CD4-positive, alpha-beta T cell treated with Interleukin-10 for 1 hour (primary cell): ENCODE data around the gene DNM3.

Experiments used
- DNase-seq: peaks from one replicate; pipeline ENCODE4 v3.0.0-alpha.2; 2020

The DNM3 gene

DNA sequence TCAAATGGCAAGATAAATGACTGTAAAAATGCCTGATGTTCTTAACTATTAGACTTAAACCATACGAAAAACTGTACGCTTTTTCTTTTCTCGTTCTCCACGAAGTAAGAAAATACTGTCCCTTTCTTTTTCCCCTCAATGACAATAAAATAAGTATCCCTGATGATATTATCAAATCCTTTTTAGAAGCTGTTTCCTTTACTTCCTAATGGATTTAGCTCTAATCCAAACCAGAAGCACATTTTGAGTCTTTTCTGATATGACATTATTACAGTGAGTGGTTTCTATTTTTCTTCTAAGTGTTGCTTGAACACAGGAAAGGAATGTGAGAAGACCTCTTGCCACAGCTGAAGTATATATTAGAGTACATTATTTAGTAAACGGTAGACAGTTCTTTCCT lies 32.4 kb downstream of the DNM3 start:
- no peak for DNase-seq

DNA sequence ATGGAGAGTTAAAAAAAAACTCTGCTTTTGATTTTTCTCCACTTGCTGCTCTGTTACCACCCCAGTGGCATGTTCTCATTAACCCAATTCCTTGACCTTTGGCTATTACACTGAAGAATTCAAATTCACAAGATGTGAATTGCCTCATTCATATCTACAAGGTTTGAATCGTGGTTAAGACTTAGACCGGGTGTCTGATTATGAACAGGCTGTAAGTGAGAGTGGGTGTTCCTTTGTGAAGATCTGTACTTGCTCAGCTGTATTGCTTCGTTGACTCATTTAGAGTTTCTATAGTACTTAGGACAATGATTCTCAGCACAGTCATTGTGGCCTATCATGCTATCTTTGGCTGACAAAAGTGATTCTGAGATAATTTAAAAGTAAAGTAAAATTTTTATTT lies 36.4 kb downstream of the DNM3 start:
- no peak for DNase-seq

DNA sequence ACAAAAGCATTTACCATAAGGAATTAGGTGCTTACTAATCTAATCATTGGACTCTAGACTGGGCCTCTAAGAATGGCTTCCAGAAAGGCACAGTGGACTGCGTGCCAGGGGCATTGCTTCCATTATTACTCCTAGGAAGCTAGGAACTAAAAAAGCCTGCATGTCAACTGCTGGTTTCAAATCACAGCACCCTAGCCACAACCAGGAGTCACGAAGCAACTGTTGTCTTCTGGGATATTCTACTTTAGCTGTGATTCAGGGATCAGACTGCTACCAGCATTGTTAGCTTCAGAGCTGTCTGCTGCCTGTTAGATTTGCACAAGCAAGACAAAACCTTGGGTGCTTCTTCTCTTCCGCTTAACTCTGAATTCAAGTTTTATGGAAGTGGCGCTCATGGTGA lies 38.3 kb downstream of the DNM3 start:
- DNase-seq = no peak

DNA sequence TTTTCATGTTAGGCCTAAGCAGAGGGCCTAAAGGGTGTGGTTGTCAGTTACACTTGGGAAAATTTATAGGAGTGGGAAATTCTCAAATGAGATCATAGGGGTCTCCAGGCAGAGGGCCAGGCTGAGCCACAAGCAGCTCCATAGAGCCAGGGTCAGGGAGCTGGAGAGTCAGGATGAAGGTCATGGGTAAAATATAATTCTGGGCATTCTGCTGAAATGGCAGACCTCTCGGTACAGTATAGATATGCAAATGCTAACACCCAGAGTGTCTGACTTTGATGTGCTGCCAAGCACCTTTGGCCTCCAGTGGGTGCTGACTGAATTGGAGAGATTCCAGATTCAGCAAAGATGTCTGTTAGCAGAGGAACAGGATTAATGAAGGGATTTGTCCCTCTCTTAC lies 40.1 kb downstream of the DNM3 start:
- no peak for DNase-seq

DNA sequence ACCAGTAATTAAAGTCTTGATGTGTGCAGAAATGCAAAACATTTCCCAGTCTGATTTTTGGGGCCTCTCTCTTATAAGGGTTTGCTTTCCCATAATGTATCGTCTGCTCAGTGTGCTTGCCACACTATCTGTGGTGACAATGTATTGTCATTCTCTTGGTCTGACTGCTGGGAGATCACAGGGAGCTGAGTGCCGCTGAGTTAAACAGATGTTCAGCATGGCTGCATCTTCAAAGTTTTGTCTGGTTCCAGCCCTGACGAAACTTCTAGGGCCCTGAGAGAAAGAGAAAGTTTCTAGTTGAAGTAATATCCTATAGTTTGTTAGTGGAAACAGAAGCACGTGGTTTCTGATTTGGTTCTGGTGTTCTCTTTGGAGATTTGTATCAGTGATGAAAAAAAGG lies 42.6 kb downstream of the DNM3 start:
- no peak for DNase-seq

DNA sequence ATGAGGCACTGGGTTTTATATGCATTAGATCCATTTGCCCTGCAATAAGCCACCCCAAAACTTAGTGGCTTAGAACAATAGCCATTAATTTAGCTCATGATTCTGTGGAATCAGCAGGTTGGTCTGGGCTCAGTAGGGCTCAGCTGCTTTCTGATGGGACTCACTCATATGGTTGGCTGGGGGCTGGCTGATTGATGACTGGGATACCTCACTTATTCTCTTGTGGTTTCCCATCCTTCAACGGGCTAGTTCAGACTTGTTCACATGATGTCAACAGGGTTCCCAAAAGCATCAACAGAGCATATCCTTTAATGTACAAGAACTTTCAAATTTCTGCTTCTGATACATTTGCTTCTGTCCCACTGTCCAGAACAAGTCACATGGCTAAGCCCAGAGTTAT lies 43.2 kb downstream of the DNM3 start:
- DNase-seq = no peak

DNA sequence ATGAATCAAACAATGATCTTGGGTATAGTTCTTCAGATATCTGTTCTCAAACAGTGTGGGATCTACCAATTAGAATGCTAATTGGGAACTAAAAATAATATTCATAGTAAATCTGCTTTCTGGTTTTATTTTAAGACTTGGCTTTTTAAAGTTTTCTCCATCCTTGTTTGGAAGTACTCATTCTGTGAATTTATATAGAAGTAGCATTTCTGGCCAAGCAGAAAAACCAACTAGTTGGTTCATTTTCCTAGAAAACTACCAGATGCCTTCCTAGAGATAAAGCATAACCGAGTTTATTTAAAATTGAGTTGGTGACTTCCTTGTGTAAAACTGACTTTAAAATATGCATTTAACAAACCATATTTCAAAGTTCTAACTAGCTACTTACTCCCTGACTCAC lies 48.8 kb downstream of the DNM3 start:
- no peak for DNase-seq

DNA sequence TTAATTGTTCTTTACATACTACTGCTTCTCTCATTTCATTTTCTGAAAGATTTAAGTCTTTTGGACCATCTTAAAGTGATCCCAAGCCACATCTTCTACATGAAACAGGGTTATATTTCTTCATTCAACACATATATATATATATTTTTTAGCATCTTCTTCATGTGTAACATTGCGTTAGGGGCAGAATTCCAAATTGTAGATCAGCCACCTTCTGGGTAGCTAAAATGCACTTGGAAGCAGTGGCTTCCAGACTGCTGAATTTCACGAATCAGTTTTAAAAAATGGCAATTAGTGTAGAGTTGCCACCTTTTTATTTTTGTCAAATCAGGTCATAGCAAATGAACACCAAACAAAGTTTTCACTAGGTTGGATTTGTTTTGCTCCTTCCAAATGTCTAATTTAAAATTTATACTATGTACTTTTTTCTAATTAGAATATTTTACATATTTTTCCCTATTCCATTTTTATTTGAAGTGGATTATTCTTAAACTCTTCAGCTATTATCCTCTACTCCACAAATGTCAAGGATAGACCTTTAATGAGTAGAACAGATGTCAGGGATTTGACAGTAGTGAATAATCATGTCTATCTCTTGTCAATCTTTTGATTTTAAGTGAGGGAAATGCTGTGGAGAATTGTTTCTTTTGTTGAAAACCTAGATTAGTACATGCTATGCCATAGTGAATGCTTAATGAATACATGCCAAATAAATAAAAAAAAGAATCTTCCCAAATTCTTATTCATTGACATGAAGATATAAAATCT lies 55.8 kb downstream of the DNM3 start:
- DNase-seq = no peak

DNA sequence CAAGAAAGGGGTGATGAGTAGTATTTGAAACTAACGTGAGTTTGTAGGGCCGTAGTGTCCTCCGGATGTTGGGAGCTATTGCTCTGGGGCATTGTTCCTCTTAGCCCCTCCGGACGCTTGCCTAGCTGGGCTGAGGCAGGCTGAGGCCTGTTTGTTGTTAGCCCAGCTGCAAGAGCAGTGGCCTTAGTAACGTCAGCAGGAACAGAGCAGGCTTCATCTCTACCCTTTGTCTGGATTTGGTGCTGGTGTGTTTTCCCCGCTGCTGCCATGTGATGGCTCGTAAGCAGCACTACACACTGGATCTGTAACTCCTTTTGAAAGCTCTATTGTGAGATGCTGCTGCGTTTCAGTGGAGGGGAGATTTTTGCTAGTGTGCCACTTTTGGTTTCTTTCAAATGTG lies 57.6 kb downstream of the DNM3 start:
- no peak for DNase-seq

DNA sequence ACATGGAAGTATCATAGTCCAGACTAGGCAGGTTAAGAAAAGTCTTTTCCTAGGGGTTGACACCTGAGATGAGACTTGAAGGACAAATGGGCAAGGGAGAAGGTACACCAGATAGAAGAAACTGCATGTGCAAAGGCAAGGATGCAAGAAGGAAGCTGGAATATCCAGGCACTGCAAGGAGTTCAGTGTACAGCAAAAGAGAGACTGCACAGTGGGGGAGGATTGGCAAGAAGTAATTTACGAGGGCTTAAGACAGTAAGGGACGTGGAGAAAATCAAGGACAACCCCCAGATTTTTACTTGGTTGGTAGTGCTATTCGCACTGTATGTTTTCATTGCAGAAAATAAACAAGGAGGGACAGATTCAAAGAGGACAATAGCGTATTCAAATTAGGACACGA lies 58.5 kb downstream of the DNM3 start:
- DNase-seq = no peak

DNA sequence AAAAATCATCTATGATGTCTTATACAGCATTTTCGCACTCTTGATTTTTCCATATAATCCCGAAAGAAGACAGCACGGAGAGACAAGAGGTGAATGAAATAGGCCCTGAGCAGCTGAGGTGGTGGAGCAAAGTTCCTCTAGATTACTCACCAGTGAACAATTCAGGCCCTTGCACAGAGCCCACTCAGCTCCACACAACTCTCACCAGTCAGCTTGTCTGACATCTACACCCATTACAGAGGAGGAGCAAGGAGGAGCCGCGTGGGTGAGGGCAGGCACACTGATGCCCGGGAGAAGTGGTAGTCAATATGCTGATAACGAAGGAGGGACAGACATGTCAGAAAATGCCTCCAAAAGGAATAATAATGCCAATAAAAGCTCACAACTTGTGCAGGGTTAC lies 59.9 kb downstream of the DNM3 start:
- DNase-seq = no peak

DNA sequence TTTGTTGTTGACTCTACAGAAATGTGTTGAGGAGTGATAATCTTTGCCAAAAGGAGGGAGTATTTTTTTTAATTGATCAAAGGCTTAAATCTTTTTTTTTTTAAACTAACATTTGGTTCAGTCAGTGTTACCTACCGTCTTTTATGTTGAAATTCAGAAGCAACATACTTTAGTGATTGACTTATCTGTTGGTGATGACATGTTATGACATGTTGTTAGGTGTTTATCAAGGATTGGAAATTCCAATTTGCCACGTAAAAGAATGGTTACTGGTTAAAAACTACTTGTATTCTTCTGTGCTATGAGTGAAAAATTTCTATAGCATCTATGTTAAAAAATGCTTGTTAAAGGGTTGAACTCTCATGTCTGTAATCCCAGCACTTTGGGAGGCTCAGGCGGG lies 61.2 kb downstream of the DNM3 start:
- no peak for DNase-seq

DNA sequence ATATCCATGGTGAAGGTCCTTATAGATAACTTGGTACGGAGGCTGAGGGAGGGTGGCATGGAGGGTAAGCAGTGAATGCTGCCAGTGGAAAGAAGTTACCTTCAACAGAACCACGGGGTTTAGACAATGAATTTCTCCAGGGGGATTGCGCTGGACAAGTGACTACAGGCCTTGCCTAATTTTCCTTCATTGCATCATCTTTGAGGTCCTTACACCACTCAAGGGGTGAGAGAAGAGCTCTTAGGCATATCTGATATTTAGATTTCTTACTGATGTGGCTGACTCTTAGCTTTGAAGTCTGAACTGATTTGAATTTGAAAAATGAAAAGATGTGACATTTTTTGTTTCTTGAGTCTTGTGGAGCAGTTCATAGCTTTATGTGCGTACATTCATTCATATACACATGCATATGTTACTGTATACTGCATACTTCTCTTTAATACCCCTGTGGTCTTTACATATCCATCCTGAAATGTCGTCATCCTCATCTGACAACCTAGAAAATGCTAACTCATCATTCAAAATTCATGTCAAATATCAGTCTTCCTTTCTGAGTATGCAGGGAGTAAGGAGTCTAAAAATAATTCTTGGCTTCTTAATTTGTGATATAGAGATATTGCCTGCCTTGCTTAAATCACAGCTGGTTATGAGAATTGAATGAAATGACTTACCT lies 63.6 kb downstream of the DNM3 start:
- no peak for DNase-seq

DNA sequence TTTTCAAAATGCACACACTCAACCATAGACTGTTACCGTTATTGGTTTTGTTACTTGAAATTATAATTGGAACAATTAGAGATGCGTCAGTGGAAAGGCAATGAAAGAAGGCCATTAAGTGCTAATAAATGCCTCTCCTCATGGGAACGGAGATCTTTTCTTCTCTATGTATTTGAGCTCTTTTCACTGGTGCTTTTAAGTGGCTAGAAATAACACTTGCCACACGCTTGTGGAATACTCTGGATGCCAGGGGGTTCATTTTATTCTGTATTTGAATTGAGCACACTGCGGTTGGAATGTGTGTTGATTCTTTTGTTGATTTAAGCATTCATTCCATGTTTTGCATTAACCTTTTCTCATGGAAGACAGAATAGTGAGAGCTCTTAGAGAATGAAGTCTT lies 68.4 kb downstream of the DNM3 start:
- no peak for DNase-seq

DNA sequence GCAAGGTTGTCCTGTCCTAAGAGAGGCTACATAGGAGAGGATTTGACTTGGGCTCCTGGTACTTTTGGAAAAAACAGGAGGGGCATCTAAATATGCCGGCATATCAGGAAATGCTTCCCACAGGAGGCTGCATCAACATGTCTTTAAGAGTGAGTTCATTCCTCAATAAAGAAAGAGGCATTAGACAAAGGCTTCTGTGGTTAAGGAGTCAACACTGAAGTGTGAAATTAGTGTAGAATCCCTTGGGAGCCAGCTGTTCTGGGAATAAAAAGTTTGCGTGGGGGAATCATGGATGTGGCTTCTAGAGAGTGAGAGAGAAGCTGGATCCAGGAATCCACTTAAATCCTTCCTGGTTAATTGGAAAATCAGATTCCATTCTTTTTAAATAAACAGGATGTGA lies 69.5 kb downstream of the DNM3 start:
- DNase-seq = no peak

DNA sequence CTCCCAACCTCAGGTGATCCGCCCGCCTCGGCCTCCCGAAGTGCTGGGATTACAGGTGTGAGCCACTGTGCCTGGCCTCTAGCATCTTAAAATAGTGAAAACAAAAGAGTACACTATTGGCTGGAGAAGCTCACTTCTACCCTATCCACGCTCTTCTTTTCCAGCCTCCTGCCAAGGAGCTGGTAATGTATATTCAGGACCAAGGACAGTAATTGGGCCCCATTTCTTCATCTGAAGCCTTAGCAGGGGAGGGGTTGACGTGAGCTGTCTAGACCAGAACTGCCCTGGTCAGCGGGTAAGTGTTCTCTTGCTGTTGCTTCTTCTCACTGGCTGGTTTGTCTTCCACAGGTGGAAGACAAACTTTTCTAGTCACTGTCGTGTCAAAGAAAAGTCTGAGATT lies 70.2 kb downstream of the DNM3 start:
- DNase-seq = no peak

DNA sequence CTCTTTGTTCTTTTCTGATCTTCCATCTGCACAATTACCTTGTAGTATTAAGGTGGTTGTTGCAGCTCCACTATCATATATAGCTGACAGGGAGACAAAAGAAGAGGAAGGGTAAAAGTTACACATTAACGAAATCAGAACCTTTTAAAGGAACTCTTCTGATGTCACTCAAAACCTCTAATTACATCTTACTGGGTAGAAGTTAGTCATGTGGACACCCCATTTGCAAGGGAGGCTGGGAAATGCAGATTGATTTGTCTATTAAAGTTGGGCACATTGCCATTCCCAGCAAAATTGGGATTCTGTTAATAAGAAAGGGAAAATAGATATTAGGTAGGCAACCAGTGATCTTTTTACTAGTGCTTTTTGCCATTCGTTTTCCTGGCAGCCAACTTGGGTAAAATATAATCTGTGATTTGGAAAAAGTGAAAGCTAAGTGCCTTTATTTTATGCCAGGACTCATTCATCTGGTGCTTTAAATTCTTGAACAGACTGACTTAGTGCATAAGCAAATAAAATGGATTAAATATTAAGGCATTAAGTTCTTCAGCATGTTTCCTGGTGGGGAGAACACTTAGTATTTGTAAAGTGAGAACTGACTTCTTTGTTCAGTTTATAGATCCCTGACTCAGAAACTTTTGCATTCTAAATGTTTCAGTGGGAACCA lies 71.3 kb downstream of the DNM3 start:
- no peak for DNase-seq

DNA sequence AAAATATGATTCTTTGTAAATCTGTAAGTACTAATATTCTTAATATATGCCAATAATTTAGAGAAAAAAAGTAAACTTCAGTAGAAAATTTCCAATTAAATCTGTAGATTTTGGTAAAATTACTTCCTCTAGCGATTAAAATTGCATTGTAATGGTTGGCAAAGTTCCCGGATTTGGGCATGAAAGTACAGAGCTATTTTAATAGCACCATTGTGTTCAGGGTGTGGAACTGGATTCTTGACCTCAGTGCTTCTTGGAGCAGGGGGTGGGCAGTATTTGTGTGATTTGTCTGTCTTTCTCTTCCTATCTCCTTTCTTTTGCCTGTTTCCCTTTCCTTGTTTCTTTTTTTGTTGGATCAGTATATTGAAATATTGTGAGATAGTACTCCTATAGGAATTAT lies 72.1 kb downstream of the DNM3 start:
- no peak for DNase-seq

DNA sequence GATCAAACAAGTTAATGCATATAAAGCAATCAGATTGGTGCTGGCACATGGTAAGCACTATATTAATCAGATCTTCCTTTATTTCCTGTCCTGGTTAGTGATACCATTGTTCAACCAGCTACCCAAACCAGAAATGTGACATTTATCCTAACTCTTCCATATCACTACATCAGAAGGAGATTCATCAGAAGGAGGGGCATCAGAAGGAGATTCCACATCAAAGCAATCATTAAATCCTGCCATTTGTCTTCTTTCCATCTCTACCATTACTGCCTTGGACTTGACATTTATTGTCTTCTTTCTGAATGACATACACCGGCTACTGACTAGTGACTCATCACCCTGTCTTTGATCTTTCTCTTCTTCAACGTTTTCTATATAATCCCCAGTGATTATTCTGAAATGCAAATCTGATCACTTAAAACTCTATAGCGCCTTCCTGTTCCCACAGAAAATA lies 75.0 kb downstream of the DNM3 start:
- DNase-seq = no peak

DNA sequence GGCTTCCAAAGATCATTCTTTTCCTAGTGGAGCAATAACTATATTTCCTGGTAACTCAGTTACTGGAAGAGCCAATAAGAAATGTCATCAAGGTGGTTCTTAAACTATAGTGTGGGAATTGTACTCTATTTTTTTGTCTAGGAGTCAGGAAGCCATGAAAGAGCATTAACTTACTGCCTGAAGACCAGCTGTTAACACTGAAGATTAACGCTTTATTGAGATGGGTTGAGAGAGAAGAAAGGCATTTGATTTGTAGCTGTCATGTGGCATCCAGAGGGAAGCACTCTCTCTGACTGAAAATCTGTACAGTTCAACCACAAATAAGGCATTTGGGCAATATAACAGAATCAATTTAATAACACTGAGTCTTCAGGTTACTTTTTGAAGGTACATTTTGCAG lies 76.0 kb downstream of the DNM3 start:
- no peak for DNase-seq

DNA sequence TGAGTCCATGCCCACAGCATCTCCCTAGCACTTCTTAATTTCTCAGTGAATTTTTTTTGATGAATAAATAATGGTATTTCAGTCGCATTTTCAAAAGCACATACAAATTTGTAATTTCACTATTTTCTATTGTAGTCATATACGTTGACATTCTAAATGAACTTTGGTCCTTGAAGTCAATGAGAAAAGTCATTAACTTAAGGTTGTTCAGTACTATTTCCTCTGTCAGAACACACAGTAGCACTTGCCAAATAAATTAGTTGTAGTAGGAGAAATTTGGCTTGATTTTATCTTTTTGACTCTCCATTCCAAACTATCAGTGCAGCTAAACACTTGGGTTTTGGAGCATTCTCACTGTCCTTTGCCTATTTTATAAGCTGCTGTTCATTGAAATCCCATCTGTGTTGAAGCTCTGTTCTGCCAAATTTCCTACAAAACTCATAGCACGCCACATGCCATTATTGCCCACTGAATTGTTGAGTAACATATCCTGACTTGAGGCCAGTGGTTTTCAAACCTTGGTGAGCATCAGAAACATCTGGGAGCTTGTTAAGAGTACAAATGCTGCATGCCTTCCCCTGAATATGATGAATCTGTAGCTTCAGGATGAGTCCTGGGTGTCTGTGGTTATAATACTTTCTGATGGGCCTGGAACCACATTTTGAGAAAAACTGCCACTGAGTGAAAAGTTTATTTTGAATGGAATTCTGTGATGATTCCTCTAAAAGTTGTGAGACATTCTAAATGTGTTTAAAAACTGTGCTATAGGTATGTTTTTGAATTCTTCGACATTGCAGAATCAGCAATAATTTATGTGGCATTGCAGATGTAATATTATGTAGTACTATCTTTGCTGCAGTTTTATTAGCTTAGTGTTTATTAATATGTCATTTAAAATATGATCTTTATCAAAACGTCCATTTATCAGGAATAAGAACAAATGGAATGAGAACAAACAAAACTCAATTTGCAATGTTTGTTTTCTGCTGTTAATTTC lies 78.9 kb downstream of the DNM3 start:
- no peak for DNase-seq

DNA sequence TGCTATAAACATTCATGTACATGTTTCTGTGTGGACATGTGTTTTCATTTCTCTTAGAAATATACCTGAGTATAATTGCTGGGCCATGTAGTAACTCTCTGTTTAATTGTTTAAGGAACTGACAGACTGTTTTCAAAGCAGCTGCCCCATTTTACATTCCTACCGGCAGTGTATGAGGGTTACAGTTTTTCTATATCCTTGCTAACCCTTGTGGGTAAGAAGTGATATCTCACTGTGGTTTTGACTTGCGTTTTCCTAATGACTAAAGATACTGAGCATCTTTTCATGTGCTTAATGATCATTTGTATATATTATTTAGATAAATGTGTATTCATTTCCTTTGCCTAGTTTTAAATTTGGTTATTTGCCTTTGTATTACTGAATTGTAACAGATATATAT lies 81.7 kb downstream of the DNM3 start:
- DNase-seq = no peak

DNA sequence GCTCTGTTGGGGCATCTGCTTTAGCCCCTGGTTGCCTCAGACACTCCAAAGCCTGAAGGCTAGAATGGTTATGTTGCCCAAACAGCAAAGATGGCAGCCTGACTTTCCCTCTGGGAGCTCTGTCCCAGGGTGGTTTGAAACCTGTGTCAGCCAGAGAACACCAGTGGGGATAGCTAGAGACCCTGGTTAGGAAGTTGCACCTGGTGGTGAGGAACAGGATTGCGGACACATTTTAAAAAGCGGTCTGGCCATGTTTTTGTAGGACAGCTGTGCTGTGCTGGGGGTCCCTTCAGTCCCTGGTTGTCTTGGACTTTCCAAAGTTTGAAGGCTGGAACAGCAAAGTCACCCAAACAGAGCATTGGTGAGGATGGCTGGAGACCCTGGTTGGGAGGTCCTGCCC lies 87.8 kb downstream of the DNM3 start:
- no peak for DNase-seq
